HG02571 (cell line): ENCODE measurements around the gene ADAMTSL2.

Source experiments
- ATAC-seq: cut with Tn5 transposase; IDR thresholded peaks from one replicate; pipeline ENCODE4 v1.9.1; 2021; ENCODE audit warnings: mild to moderate bottlenecking, moderate library complexity; ENCODE audit not compliant: unreplicated experiment

The ADAMTSL2 gene

DNA sequence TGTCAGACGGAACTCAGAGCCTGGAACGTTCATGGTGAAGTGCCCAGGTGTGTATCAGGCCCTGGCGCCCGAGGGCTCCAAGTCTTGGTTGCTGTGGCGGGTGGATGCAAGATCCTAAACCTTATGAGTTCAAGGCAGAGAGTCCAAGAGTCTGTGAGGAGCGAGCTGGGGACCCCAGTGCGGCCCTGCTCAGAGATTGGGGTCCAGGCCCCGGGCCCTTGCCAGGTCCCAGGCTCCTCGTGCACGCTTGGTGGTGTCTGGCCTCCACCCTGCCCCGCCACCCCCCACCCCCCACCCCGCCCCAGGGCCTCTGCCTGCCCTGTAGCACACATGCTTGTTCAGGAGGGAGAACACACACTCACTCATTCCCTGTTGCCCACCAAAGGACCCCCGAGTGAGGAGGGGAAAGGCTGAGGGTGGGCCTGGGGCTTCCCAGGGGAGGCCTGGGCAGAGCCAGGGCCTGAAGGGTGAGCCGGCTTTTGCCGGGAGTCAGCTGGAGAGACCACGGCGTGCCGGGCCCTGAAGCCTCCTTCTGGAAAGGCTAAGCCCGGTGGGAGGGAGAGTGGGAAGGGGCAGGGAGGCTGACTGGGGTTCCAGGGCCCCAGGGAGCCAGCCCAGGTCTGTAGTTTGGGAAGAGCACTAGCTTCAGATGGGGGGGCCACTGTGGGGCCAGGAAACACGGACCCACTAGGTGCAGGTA is 37.5 kb downstream of the ADAMTSL2 start:
- ATAC-seq, result no peak

DNA sequence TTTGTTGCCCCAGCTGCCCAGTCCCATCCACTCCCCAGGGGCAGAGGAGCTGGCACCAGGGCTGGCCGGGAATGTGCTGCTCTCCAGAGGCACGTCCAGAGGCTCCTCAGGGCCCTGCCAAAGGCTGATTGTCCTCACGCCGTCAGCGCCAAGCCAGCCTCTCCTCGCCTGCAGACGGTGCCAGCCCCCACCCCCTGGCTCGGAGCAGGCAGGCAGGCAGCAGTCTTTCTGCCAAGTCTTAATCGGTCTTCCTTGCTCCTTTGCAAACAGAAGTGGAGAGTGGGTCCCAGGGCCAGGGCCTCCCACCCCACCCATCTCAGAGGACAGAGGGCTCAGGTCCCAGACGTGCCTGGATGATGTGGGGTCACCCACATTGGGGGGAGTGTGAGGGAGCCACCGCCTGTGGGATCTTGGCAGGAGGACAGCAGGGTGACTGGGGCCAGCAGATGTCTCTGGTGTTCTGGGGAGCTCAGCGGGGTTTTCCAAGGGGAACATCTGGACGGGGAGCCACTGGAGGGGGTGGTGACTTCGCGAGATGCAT is 38.4 kb downstream of the ADAMTSL2 start:
- no peak for ATAC-seq

DNA sequence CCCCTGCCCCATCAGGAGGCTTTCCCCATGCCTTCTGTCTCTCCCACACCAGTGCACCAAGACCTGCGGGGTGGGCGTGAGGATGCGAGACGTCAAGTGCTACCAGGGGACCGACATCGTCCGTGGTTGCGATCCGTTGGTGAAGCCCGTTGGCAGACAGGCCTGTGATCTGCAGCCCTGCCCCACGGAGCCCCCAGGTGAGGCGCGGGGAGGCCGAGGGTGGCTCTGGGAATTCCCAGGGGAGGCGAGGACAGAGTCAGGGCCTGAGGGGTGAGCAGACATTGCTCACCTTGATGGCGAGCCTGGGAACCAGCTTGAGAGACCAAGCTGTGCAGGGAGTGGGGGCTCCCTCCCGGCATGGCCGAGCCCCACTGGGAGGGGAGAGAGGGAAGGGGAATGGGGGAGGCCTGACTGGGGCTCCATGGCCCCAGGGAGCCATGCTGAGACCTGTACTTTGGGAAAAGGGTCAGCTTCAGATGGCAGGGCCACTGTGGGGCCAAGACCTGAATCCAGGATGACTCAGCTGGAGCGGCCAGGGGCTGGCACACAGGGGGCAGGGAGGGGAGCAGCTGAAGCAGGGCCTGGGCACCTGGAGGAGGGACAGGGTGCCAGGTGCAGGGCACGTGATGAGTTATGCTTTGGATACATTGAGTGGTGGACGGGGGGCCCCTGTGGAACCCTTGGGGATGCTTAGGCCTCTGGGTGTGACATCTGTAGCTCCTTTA is 39.4 kb downstream of the ADAMTSL2 start:
- ATAC-seq, result no peak

DNA sequence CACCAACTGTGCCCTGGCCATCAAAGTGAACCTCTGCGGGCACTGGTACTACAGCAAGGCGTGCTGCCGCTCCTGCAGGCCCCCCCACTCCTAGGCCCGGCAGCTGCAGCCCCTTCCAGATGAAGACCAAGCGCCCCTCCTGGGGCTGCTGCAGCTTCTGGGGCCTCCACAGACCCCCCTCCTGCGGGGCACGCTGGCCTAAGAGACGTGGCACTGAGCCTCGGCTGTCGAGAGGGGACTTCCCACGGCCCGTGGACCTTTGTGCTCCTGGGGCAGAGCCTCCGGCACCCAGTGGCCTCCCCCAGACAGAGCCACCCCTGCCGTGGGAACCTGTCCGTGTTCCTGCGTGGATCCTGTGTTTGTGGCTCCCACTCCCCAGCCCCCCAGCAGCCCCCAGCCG is 40.3 kb downstream of the ADAMTSL2 start:
- ATAC-seq, result no peak

DNA sequence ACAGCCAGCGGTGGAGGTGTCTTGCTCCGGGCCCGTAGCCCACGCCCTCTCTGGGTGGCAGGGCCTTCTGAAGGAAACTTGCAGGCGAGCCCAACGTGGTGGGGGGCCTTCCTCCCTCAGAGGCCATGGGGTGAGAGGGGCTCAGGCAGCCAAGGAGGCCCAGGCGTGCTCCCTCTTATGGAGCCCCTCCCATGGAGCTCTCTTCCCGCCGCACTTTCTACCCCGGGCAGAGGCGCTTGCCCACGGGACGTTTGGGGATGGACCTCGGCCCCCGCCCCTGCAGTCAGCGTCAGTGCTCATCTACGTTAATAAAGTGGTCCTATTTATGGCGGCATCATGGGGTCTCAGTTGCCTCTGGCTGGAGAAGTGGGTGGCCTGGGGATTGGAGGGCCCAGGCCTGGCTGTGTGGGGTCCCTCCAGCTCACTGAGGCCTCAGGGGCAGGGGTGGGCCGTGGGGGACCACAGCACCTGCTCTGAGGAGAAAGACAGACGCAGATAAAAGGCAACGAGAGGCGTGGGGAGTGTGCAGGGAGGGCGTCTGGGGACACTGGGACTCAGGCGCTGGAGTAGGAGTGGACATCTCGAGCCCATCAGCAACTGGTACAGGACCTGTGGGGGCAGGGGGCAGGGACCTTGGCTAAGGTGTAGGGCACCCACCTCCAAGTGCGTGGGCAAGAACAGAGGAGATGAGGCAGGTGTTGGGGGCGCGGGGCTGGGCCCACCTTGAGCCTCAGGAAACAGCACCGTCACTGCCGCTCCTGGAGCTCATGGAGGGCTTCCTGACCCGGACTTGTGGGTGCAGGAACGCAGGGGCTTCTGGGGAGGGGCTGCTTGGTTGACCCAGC is 40.9 kb downstream of the ADAMTSL2 start:
- ATAC-seq, result no peak

DNA sequence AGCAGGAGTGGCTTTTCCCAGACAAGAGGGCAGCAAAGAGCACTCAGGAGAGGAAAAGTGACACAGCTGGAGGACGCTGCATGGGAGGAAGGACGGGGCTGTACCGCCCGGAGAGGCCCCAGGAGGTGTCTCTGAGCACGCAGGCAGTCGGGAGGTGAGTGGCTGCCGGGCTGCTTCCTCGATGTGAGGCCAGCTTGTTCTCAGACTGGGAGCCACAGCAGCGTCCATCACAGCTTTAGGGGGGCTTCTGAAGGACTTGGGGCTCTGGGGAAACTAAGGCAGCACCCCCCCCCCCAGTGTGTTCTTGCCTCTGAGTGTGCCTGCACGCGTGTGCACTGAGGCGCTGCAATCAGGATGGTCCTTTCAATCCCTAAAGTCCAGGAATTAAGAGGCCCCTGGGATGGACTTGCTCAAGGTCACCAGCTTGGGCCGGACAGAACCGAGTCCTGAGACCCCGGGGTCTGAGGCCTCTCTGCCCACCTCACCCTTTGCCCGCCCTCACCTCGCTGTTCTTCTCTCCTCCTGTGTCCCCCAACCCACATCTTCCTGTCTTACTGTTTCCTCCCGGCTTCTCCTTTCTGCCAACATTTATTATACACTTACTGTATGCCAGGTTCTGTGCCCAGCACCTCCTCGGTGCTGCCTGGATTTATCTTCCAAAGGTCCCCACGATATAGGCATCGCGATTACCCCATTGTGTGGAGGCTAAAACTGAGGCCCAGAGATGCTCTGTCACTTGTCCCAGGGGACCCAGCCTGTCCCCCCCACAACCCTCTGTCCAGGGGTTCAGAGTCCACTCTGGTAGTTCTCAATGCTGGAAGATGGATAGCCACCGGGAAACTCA is 41.7 kb downstream of the ADAMTSL2 start:
- ATAC-seq, result no peak

DNA sequence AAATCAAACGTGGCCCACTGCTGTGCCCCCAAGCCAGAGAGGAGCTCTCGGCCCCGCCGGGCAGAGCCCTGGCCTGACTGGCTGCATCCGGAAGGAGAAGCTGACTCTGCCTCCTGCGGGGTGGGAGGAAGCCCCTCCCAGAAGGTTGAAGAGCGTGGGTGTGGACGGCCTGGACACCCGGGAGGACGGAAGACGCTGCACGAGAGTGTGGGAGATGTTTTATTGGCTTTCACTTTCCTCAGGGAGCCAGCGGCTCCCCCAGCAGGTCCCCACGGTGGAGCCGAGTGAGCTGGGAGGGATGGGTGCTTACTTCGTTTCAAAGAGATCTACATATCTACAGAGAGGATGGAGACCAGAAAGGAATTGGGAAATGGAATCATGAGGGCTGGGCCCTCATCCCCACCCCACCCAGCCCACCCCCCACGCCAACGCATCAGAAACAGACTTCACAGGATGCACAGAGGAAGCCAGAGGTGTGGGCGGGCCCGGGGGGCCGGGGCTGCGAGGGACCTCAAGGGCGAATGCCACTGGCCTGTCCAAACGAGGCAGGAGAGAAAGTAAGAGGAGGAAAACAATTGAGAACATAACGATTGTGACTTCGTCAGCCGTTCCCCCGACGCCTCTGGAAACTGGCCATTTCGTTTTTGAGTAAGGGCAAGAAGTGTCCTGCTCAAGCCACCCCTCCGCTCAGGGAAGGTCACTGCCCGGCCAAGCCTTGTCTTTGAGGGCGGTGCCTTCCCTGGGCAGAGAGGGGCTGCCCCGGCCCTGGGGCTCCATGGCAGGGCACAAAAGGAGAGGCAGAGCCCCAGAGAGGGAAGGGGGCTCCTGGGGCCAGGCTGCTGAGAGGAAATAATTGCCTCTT is 42.6 kb downstream of the ADAMTSL2 start:
- no peak for ATAC-seq

DNA sequence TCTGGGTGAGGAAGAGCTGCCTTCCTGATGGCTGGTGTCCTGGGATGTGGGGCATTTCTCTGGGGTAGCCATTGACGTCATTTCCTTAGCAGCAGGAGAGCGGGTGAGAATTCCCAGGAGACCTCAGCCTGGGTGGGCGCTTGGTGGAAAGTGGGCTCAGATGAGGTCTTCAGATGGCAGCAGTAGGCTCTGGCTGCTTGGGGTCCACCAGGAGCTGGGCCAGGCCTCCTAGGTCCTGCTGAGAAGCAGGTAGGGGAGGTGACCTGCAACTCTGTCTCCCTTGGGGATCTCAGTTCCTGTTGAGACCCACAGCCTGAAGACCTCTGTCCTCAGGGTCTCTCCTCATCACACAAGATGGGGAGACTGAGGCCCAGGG is 43.2 kb downstream of the ADAMTSL2 start:
- no peak for ATAC-seq

DNA sequence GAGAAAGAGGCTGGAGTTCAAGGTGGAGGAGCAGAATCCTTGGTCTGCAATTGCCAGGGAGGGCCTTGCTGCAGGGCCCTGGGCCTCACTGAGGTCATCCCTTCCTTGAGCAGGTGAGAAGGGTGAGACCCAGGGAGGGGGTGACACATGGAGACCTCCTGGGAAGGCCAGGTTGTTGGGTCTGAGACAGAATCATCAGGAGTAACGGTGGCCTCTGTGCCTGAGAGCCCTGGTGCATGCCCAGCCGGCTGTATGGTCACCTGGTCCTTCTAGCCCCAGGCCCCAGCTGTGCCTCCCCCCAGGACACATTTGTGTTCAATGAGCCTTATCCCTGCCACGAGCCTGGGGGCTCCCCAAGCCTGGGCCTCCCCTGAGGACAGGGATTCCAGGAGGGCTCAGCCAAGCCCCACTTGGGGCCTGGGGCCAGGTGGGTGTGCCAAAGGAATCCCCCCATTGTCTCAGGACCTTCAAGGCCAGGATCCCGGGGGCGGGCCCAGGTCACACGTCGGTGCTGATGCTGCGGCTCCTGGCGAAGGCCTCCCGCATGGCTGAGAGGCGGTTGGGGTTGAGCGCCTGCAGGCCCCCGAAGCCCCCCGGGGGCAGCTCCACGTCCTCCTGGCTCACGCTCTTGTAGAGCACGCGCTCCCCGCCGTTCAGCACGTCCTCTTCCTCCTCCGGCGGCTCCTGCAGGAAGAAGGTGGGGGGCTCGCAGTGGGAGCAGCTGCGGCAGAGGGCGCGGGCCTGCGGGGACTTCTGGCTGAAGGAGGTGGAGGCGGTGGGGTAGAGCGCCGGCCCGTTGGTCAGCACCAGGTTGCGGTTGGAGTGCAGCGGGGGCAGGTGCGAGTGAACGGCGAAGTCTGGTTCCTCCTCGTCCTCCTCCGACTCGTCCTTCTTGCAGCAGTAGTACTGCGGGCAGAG is 44.3 kb downstream of the ADAMTSL2 start:
- no peak for ATAC-seq

DNA sequence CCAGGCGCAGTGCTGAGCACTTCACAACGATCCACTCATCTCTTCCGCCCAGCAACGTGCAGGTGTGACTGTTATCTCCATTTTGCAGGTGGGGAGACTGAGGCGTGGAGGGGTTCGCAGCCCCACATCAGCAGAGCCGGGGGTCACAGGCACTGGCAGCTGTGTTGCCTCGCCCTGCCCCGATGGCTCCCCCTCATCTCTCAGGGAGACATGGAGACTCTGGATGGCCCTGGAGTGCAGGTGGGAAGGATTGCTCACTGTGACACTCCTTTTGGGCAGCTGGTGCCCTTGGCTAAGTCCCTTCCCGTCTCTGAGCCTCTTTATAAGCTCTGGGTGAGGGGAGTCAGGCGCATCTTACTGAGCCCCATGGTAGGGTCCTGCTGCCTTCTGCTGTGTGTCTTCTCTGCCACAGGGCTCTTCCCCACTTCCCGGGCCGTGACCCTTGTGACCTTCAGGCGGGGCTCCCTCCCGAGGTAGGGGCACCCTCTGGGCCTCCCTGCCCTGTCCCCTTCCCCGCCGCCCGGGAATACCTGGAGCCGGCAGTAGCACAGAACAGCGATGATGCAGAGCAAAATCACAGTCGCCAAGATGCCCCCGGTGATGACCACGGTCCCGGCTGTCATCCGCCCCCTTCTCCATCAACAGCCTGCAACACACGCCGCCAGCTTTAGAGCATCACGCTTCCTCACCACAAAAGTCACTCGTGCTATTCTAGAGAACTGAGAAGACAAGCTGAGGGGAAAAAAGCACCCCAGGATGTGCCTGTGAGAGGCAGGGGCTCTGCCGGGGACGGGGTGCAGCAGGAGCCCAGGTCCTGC is 45.3 kb downstream of the ADAMTSL2 start:
- ATAC-seq, result no peak

DNA sequence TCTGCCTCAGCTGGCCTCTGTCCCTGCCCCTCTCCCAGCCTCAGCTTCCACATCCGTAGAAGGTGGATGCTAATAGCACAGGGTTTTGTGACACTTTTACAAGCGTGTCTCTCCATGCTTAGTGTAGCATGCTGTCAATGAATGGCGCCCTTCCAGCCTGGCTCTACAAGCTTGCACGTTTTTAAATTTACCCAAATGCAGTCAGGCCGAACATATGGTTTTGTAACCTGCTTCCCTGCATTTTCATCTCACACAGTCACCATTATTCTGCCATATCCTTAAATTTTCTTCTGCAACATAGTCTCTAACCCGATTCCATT is 45.9 kb downstream of the ADAMTSL2 start:
- ATAC-seq, result no peak

DNA sequence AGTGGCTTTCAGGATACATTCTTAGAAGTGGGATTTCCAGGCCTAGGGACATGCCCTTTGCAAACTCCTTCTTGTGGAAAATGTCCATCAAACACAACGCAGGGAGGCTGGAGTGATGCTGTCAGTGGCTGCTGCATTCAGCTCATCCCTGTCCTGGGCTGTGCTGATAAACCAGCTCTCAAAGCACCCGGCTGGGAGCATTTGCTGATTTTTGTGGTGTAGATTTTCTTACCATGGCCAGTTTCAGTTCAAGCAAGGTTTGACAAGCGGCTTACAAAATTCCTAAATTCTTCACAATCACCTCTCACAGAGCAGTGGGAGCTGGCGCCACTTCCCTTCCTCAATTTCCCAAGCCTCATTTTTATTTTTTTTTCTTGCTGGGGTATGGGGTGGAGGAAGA is 46.5 kb downstream of the ADAMTSL2 start:
- ATAC-seq, result no peak

DNA sequence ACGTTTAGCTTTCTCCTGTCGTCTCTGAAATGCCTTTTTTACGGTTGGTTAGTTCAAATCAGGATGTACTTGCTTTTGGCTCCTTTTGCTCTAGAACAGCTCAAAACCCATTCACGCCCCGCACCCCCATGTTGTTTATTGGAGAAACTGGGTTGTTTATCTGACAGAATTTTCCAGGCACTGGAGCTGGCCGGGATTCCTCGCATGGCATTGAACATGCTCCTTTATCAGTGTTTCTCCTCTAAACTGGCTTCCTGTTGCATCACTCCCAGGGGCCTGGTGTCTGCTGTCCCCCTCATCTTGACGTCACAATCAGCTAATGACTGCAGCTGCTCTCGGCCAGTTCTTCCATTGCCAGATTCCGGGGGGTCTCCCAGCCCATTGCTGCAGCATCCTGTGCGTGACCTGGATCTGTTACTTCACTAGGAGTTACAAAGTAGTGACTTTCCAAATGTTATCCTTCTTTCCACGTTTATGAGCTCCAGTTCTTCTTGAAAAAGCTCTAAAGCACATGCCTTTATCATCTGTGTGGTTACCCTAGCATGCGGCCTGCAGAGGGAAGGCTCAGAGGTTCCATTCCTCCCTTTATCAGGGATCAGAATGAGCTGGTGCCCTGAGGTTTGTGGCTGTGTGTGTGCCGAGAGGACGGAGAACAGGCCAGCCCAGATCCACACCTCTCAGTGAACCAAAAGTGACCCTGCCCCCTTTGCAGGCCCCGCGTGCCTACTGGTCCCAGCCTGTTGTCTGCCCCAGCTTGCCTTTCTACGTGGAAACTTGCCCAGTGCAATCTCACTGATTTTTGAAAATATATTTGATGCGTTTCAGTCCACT is 47.2 kb downstream of the ADAMTSL2 start:
- ATAC-seq, result no peak

DNA sequence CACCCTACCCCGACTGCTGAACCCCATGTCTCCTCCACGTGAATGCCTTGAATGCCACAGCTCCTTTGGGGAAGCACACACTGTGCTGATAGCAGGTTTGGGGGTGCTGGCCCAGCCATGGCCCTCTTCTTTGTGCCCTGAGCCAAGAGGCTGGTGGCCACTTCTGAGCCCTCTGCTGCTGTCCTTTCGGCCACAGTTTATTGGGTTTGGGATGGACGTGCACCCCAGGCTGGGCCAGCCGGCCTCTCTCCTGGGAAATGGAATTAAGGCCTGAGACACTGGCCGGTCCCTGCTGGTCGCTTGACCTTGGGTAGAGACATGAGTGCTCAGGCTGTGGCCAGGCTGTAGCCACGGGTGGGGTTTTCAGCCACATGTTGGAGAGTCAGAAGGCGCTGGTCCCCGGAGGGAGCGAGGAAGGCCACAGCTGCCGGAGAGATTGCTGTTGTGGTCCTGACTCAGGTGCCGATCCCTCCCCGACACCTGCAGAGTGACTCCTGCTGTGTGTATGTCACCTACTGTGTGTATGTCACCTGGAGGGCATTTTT is 48.1 kb downstream of the ADAMTSL2 start:
- no peak for ATAC-seq

DNA sequence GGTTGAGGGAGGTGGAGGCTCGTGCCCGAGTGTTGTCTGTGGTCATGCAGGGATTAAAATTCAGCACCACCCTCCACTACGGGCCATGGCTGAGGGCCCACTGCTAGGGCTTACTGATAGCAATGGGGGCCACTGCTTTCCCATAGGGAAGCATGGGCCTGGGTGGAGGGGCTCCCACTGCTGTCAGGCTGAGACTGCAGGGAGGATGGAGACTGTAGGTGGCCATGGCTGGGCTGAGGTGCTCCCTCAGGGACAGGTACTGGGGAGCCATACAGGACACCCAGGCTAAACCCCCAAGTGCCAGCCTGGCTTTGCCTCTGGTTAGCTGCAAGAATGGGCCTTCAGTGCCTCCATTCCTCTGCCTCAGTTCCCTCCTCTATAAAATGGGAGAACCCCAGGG is 48.6 kb downstream of the ADAMTSL2 start:
- ATAC-seq, result no peak

DNA sequence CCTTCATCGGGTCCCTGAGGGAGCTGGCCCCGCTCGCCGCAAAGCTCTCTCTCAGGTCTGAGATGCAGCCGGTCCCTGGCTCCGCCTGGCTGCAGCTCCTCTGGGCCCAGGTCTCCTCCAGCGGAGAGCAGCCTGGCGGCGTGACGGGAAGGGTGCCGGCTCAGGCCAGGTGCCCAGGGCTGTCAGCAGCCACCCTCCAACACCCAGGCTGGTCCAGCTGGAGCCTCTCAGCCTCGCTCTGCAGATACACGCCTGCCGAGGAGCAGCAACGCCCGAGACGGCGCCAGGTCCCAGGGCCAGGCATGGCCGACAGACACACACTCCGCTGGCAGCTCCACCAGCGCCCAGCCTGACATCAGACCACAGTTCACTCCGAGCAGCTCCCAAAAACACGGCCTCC is 49.1 kb downstream of the ADAMTSL2 start:
- no peak for ATAC-seq

DNA sequence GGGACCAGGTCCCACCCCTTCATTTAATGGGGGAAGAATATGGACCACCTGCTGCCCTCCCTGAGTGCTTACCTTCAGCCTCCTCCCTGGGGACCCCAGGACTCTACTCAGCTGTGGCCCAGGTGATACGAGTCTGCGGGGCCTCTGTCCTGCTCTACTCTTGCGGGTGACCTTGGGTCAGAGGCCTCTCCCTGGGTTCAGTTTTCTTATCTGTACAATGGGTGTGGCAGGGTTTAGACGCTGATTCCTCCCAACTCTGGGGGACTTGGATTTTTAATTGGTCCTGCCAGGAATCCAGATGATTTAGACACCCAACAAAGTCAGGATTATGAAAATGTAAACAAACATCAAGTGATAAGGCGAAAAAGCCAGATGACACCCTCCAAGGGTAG is 49.7 kb downstream of the ADAMTSL2 start:
- no peak for ATAC-seq
